ENCODE measurements around the gene TAC4.

DNA sequence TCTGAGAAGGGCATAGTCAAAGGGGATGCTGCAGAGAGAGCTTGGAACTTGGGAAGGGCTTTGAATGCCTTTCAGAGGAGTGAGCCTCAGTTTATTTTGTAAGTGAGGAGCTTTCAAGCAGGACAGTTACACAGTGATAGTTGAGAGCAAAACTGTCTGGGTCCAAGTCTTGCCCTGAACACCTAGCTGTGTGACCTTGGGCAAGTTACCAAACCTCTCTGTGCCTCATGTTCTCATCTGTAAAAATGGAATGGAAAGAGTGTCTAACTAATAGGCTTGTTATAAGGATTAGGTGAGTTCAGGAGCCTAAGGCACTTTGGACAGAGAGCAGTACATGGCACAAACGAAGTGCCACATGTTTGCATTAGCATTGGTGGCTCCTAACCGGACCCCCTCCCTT, 27.0 kb upstream of the TAC4 start:
- TF ChIP-seq CTCF (IDR thresholded peaks at IDR 0.05): no peak
- no peak for TF ChIP-seq EP300 (IDR thresholded peaks at IDR 0.05)

All from tibial nerve (tissue), 4 donors.